CD4-positive, alpha-beta memory T cell (primary cell): ENCODE results near the gene SRPK2. TPM values are rescaled to one million over a fixed set of nuclear protein-coding genes. Genes with fewer than 3 reads are reported as not detected.
"Not testable (repeated sequence)": the region's sequence is repeated elsewhere in the genome, so short reads cannot be mapped to it uniquely, and the experiment has no call there.

Experiments
- CTCF ChIA-PET: fragments of 350-600 bp; sonication (Branson Sonifier 250); formaldehyde crosslinking; loops from one replicate; lab custom pipeline; 2021; ENCODE audit warnings: inconsistent platforms; ENCODE audit not compliant: partially characterized antibody; lab: Charles Lee
- POLR2A ChIA-PET: fragments of 350-600 bp; sonication (Branson Sonifier 250); formaldehyde crosslinking; loops from one replicate; lab custom pipeline; 2021; ENCODE audit not compliant: partially characterized antibody; lab: Charles Lee
- DNase-seq, 5 donors: peaks; one replicate each; pipeline versions ENCODE4 v3.0.0 to v3.0.0-alpha.2; 2020 to 2022; ENCODE audit warnings: mixed read lengths in 1 of 5
- H3K27ac ChIP-seq: one replicate; pipeline ENCODE4 v1.7.0; 2013; ENCODE audit warnings: low read depth, low read length
- H3K27me3 ChIP-seq: 2 replicates; pipeline ENCODE4 v1.7.0; 2013; ENCODE audit warnings: mild to moderate bottlenecking, low read length, moderate library complexity; ENCODE audit not compliant: insufficient read depth
- H3K36me3 ChIP-seq: 2 replicates; pipeline ENCODE4 v1.7.0; 2013; ENCODE audit warnings: mild to moderate bottlenecking, low read length, moderate library complexity; ENCODE audit not compliant: insufficient read depth
- H3K4me1 ChIP-seq: 2 replicates; pipeline ENCODE4 v1.7.0; 2013; ENCODE audit warnings: mild to moderate bottlenecking, low read length, moderate library complexity; ENCODE audit not compliant: insufficient read depth
- H3K4me3 ChIP-seq, 2 donors: one replicate each; pipeline ENCODE4 v1.7.0; 2013; ENCODE audit warnings: low read length in 2 of 2, mild to moderate bottlenecking in 1 of 2
- H3K9me3 ChIP-seq, 2 donors: one replicate each; pipeline ENCODE4 v1.7.0; 2013; ENCODE audit warnings: low read length in 2 of 2, control low read depth in 1 of 2; ENCODE audit not compliant: control insufficient read depth in 1 of 2
- H3K27ac Mint-ChIP-seq, 7 donors: one replicate each; pipeline ENCODE4 v1.8.0; 2020 to 2021; ENCODE audit warnings: mixed read lengths in 7 of 7, mild to moderate bottlenecking in 6 of 7, inconsistent platforms in 3 of 7, moderate library complexity in 3 of 7
- H3K27me3 Mint-ChIP-seq, 2 donors: one replicate each; pipeline ENCODE4 v1.8.0; 2020 to 2021; ENCODE audit warnings: mixed read lengths in 2 of 2
- H3K36me3 Mint-ChIP-seq, 2 donors: one replicate each; pipeline ENCODE4 v1.8.0; 2020 to 2021; ENCODE audit warnings: mixed read lengths in 2 of 2, inconsistent platforms in 1 of 2, mild to moderate bottlenecking in 1 of 2
- H3K4me1 Mint-ChIP-seq, 4 donors: one replicate each; pipeline ENCODE4 v1.8.0; 2020 to 2021; ENCODE audit warnings: mixed read lengths in 4 of 4, mild to moderate bottlenecking in 1 of 4
- H3K4me3 Mint-ChIP-seq, 8 donors: one replicate each; pipeline ENCODE4 v1.8.0; 2020 to 2021; ENCODE audit warnings: mixed read lengths in 8 of 8, mild to moderate bottlenecking in 7 of 8, moderate library complexity in 6 of 8, inconsistent platforms in 3 of 8
- H3K9me3 Mint-ChIP-seq, 8 donors: one replicate each; pipeline ENCODE4 v1.8.0; 2020 to 2021; ENCODE audit warnings: mixed read lengths in 8 of 8, mild to moderate bottlenecking in 5 of 8, inconsistent platforms in 3 of 8, moderate library complexity in 1 of 8
- intact Hi-C: fragments of 100-400 bp; cut with micrococcal nuclease; formaldehyde crosslinking; loops from one replicate; pipeline ENCODE4 v1.15.1; 2023
- polyA plus RNA-seq, 2 donors: library from polyadenylated mRNA; unstranded; fragments of 300-500 nt; fragmentation: Illumina TruSeq; gene quantifications; one replicate each; pipeline ENCODE4 v1.2.3, GENCODE V29; 2021
- total RNA-seq, 2 experiments: library from RNA; stranded (reverse); gene quantifications; one replicate each; pipeline ENCODE4 v1.2.3, GENCODE V29; 2021

Gene SRPK2
- total and polyA plus RNA-seq, 4 experiments from 2014 or later, result 36.0 to 55.2 (median 51.7) TPM

DNA sequence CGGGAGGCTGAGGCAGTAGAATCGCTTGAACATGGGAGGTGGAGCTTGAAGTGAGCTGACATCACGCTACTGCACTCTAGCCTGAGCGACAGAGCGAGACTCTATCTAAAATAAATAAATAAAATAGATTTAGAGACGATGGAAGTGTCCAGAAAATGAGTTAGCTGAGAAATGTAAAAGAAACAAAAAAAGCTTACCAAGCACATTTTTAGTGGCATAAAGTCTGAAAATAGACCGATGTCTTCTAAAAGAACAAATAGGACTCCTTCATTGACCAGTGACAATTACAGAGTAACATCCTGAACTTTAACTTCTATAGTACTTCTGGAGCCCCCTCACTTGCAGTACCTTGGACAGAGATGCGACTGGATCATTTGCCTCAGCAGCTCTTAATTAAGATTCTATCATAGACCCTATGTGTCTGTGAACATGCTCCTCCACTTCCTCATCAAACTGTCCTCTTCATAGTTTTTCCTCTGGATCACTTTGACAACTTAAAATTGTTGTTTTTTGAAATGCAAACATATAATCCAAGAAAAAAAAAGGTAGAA lies 25.2 kb upstream of the SRPK2 start:
- Mint-ChIP-seq H3K4me3 (no peak overlapping the region), H3K36me3 (no peaks in the 10 kb centered on the region), H3K27ac (no peak overlapping the region), H3K4me1 (peaks cover 0 to 4% (median 3%) of the 10 kb centered on the region in 4 donors), H3K9me3 (no peaks in the 10 kb centered on the region), H3K27me3 (no peaks in the 10 kb centered on the region)
- DNase-seq, result no peak
- ChIA-PET POLR2A (interaction anchor here (0.5 to 0.6 kb wide), 2 partner anchors 136 to 138 kb away, joined by 3 to 4 read pairs; no protein-coding TSS in a partner anchor), CTCF (interaction anchor here (2.5 to 2.8 kb wide), 2 partner anchors 15 to 16 kb away, joined by 10 to 13 read pairs; no protein-coding TSS in a partner anchor)
- Histone ChIP-seq H3K9me3 (no peaks in the 10 kb centered on the region), H3K36me3 (no peaks in the 10 kb centered on the region), H3K27ac (no peak overlapping the region), H3K4me3 (no peak overlapping the region), H3K27me3 (no peaks in the 10 kb centered on the region), H3K4me1 (no peaks in the 10 kb centered on the region)
- intact Hi-C loops, result no loop called here

- intact Hi-C loops, DNase-seq, H3K4me3 Mint-ChIP-seq, POLR2A ChIA-PET, H3K36me3 Mint-ChIP-seq, CTCF ChIA-PET, H3K36me3 ChIP-seq, H3K27ac ChIP-seq, H3K27me3 Mint-ChIP-seq, H3K4me1 ChIP-seq, H3K4me1 Mint-ChIP-seq, H3K27me3 ChIP-seq, H3K9me3 Mint-ChIP-seq, H3K9me3 ChIP-seq, H3K4me3 ChIP-seq, H3K27ac Mint-ChIP-seq: not testable (repeated sequence)
Measured at GRCh38 chr7:105410774-105411173, 22.1 kb upstream of the SRPK2 start.

DNA sequence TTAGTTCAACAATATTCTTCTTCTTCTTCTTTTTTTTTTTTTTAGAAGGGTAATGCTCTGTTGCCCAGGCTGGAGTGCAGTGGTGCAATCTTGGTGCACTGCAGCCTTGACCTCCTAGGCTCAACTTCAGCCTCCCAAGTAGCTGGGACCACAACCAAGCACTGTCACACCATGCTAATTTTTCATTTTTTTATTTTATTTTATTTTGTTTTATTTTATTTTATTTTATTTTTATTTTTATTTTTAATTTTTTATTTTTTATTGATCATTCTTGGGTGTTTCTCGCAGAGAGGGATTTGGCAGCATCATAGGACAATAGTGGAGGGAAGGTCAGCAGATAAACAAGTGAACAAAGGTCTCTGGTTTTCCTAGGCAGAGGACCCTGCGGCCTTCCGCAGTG lies 21.1 kb upstream of the SRPK2 start:
- CTCF ChIA-PET, result interaction anchor here (0.9 to 1.8 kb wide), 2 partner anchors 11 to 16 kb away, joined by 3 to 5 read pairs; no protein-coding TSS in a partner anchor
- H3K4me1 ChIP-seq, H3K36me3 Mint-ChIP-seq, H3K27ac Mint-ChIP-seq, H3K9me3 ChIP-seq, DNase-seq, H3K27me3 ChIP-seq, H3K27ac ChIP-seq, H3K4me3 Mint-ChIP-seq, H3K9me3 Mint-ChIP-seq, H3K4me1 Mint-ChIP-seq, intact Hi-C loops, H3K27me3 Mint-ChIP-seq, H3K4me3 ChIP-seq, H3K36me3 ChIP-seq: not testable (repeated sequence)
- POLR2A ChIA-PET, result interaction anchor here (0.7 kb wide), 2 partner anchors 266 to 428 kb away, joined by 3 read pairs; no protein-coding TSS in a partner anchor

DNA sequence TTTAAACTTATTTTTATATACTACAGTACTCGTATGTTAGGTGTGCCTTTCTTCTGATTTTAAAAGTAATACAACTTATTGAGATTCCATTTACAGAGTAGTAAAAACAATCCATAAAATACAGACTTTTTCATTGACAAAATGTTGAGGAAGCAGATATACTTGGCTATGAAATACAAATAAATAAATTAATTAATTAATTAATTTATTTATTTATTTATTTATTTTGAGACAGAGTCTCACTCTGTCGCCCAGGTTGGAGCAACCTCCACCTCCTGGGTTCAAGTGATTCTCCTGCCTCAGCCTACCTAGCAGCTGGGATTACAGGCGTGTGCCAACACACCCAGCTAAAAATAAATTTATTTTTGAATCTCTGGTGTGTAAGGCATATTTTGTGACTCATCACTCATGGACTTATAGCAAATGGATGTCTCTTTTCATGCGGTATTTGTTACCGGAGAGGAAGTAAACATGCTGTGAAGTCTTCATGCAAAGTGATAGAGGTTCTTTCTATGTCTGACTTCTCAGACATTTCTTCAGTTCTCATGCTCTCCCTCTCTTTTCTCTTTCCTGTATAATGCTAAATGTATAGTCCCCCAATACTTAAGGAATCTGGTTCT lies 20.2 kb upstream of the SRPK2 start:
- H3K27ac ChIP-seq, result no peak overlapping the region
- no peak overlapping the region for H3K27ac Mint-ChIP-seq

GRCh38 chr7:105403128-105403527 lies 14.4 kb upstream of the SRPK2 start:
- POLR2A ChIA-PET, result interaction anchor here (1.4 kb wide), 1 partner anchor 15 kb away, joined by 4 read pairs; the partner anchor contains the start of gene SRPK2
- H3K4me1 ChIP-seq, result no peaks in the 10 kb centered on the region
- H3K9me3 ChIP-seq, result no peaks in the 10 kb centered on the region

More for the DNA sequence above, 20.2 kb upstream of the SRPK2 start:
- H3K27me3 ChIP-seq, result no peaks in the 10 kb centered on the region
- no peaks in the 10 kb centered on the region for H3K9me3 ChIP-seq
- Mint-ChIP-seq H3K4me3 (no peak overlapping the region), H3K4me1 (no peaks in the 10 kb centered on the region), H3K27me3 (no peaks in the 10 kb centered on the region), H3K9me3 (no peaks in the 10 kb centered on the region), H3K36me3 (no peaks in the 10 kb centered on the region)
- H3K4me3 ChIP-seq, result no peak overlapping the region
- POLR2A ChIA-PET, result interaction anchor here (0.7 kb wide), 1 partner anchor 428 kb away, joined by 3 read pairs; no protein-coding TSS in a partner anchor
- no peaks in the 10 kb centered on the region for H3K36me3 ChIP-seq
- DNase-seq, result no peak
- CTCF ChIA-PET, result interaction anchor here (0.9 to 1.8 kb wide), 2 partner anchors 10 to 17 kb away, joined by 3 to 5 read pairs; no protein-coding TSS in a partner anchor
- no peaks in the 10 kb centered on the region for H3K4me1 ChIP-seq
- intact Hi-C loops, result no loop called here

GRCh38 chr7:105402221-105403095 lies 13.7 kb upstream of the SRPK2 start:
- Mint-ChIP-seq H3K27me3 (no peaks in the 10 kb centered on the region), H3K4me1 (peaks cover 0 to 1% (median 0%) of the 10 kb centered on the region in 4 donors), H3K27ac (no peak overlapping the region), H3K9me3 (no peaks in the 10 kb centered on the region), H3K4me3 (no peak overlapping the region), H3K36me3 (no peaks in the 10 kb centered on the region)
- Histone ChIP-seq H3K27me3 (no peaks in the 10 kb centered on the region), H3K9me3 (no peaks in the 10 kb centered on the region), H3K4me1 (no peaks in the 10 kb centered on the region), H3K27ac (no peak overlapping the region), H3K4me3 (no peak overlapping the region), H3K36me3 (no peaks in the 10 kb centered on the region)
- intact Hi-C loops, result no loop called here
- DNase-seq, result no peak
- POLR2A ChIA-PET, result interaction anchor here (1.3 kb wide), 1 partner anchor 14 kb away, joined by 3 read pairs; the partner anchor contains the start of gene SRPK2
- CTCF ChIA-PET, result interaction anchor here (0.6 to 1.3 kb wide), 5 partner anchors 50 to 421 kb away, joined by 3 to 4 read pairs (median 3); no protein-coding TSS in a partner anchor

More at GRCh38 chr7:105403128-105403527, 14.4 kb upstream of the SRPK2 start:
- H3K27me3 ChIP-seq, result no peaks in the 10 kb centered on the region
- Mint-ChIP-seq H3K9me3 (no peaks in the 10 kb centered on the region), H3K36me3 (no peaks in the 10 kb centered on the region), H3K27me3 (no peaks in the 10 kb centered on the region), H3K4me3 (no peak overlapping the region), H3K27ac (no peak overlapping the region), H3K4me1 (peaks cover 0 to 1% (median 0%) of the 10 kb centered on the region in 4 donors)
- CTCF ChIA-PET, result interaction anchor here (0.8 to 1.3 kb wide), 2 partner anchors 221 to 422 kb away, joined by 3 read pairs; no protein-coding TSS in a partner anchor
- H3K27ac ChIP-seq, result no peak overlapping the region
- H3K36me3 ChIP-seq, result no peaks in the 10 kb centered on the region
- no peak for DNase-seq
- intact Hi-C loops, result no loop called here
- no peak overlapping the region for H3K4me3 ChIP-seq
